ENCODE measurements around the gene PRPH.

DNA sequence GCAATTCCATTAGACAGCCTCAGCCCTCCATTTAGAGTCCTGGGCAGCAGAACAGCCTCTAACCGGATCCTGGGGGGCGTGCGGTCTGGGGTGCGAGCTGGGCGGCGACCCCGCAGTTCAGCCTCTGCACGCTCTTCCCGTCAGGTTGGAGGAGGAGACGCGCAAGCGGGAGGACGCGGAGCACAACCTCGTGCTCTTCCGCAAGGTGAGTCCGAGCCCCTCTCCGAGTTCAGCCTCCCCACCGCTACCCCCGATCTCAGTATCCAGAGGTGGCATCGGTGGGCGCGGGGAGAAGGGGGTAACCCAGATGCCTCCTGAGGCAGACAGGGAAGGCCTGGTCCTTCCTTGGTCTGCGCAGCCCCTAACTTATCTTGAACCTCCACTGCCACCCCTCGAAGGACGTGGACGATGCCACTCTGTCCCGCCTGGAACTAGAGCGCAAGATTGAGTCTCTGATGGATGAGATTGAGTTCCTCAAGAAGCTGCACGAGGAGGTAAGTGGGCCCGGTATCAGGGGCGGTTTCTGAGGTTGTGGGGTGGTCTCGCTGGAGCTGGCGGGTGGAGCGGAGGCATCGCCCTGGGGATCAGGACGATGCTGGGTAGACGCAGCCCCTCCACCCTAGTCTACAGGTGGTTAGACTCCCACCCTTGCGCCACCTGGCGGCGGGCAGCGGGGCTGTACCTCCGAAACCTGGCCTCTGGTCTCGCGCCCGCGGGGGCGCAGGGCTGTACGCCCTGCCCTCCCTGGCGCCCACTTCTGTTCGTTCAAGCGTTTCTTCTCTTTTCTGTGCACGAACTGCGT is 1.3 kb downstream of the PRPH start:
- TF ChIP-seq EZH2phosphoT487 (conservative IDR thresholded peaks at IDR 0.05; ENCODE audit: low read length), result no peak
- TF ChIP-seq, protein P1, sequence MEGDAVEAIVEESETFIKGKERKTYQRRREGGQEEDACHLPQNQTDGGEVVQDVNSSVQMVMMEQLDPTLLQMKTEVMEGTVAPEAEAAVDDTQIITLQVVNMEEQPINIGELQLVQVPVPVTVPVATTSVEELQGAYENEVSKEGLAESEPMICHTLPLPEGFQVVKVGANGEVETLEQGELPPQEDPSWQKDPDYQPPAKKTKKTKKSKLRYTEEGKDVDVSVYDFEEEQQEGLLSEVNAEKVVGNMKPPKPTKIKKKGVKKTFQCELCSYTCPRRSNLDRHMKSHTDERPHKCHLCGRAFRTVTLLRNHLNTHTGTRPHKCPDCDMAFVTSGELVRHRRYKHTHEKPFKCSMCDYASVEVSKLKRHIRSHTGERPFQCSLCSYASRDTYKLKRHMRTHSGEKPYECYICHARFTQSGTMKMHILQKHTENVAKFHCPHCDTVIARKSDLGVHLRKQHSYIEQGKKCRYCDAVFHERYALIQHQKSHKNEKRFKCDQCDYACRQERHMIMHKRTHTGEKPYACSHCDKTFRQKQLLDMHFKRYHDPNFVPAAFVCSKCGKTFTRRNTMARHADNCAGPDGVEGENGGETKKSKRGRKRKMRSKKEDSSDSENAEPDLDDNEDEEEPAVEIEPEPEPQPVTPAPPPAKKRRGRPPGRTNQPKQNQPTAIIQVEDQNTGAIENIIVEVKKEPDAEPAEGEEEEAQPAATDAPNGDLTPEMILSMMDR (IDR thresholded peaks at IDR 0.05; ENCODE audit: insufficient read depth, low read length, poor library complexity, severe bottlenecking), result peak; percentile 88
